Left ventricle myocardium inferior (tissue), 1 donor: ENCODE data around the gene C4orf46. TPM values are rescaled to one million over a fixed set of nuclear protein-coding genes. Genes with fewer than 3 reads are reported as not detected.
A peak's percentile ranks its signal among the peaks of the same experiment; 100 is the strongest.

Experiments used
- DNase-seq: peaks from one replicate; pipeline ENCODE4 v3.0.0-alpha.2; 2020
- H3K27ac ChIP-seq: fragments of 200-600 bp; replicated peaks from 2 replicates; pipeline ENCODE4 v1.8.0; 2021
- H3K27me3 ChIP-seq: fragments of 200-600 bp; 2 replicates; pipeline ENCODE4 v1.8.0; 2021; ENCODE audit warnings: low read depth
- H3K36me3 ChIP-seq: fragments of 200-600 bp; 2 replicates; pipeline ENCODE4 v1.8.0; 2021
- H3K4me1 ChIP-seq: fragments of 200-600 bp; 2 replicates; pipeline ENCODE4 v1.8.0; 2021
- H3K4me3 ChIP-seq: fragments of 200-600 bp; 2 replicates; pipeline ENCODE4 v1.8.0; 2021; ENCODE audit warnings: mild to moderate bottlenecking, moderate library complexity
- H3K9me3 ChIP-seq: fragments of 200-600 bp; replicated peaks from 2 replicates; pipeline ENCODE4 v1.8.0; 2021
- intact Hi-C: fragments of 100-400 bp; cut with micrococcal nuclease; formaldehyde crosslinking; loops from one replicate; pipeline ENCODE4 v1.11.0; 2022
- total RNA-seq: library from RNA; stranded (reverse); fragmentation: NEBNext Ultra II Directional; extraction: Animal tissue kit (Norgen Biotek cat#: 25700); gene quantifications from one replicate; pipeline ENCODE4 v1.2.1, GENCODE V29; 2021
- TF ChIP-seq, protein P1 (sequence below): fragments of 200-600 bp; IDR thresholded peaks from 2 replicates; pipeline ENCODE4 v1.8.0; 2021; ENCODE audit warnings: antibody characterized with exemption, mild to moderate bottlenecking, borderline replicate concordance
- donor health status: DM: no; HTN: yes; CAD: no; lungs with severe emphysema.

Gene C4orf46
- total RNA-seq, 1 donor from 2014 or later = 3.4 TPM

- intact Hi-C loops = no loop called here
- TF ChIP-seq, protein P1, sequence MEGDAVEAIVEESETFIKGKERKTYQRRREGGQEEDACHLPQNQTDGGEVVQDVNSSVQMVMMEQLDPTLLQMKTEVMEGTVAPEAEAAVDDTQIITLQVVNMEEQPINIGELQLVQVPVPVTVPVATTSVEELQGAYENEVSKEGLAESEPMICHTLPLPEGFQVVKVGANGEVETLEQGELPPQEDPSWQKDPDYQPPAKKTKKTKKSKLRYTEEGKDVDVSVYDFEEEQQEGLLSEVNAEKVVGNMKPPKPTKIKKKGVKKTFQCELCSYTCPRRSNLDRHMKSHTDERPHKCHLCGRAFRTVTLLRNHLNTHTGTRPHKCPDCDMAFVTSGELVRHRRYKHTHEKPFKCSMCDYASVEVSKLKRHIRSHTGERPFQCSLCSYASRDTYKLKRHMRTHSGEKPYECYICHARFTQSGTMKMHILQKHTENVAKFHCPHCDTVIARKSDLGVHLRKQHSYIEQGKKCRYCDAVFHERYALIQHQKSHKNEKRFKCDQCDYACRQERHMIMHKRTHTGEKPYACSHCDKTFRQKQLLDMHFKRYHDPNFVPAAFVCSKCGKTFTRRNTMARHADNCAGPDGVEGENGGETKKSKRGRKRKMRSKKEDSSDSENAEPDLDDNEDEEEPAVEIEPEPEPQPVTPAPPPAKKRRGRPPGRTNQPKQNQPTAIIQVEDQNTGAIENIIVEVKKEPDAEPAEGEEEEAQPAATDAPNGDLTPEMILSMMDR = no peak
- Histone ChIP-seq H3K27ac (no peak overlapping the region), H3K4me3 (no peak overlapping the region), H3K9me3 (no peaks in the 10 kb centered on the region), H3K4me1 (no peaks in the 10 kb centered on the region), H3K27me3 (no peaks in the 10 kb centered on the region), H3K36me3 (peaks cover 78% of the 10 kb centered on the region)
- DNase-seq = no peak
These were observed 17.1 kb upstream of the C4orf46 start for GRCh38 chr4:158688813-158689212.

DNA sequence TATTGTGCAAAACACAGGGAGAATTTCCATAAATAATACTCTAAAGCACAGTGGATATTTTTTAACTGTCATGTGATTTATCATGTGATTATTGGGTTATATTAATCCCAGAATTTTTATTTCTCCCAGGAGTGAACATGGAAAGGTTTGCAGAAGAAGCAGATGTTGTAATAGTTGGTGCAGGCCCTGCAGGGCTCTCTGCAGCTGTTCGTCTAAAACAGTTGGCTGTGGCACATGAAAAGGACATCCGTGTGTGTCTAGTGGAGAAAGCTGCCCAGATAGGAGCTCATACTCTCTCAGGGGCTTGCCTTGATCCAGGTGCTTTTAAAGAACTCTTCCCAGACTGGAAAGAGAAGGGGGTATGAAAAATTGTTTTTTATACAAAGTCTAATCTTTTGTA lies 10.4 kb upstream of the C4orf46 start:
- Histone ChIP-seq H3K36me3 (peaks cover 59% of the 10 kb centered on the region), H3K27ac (no peak overlapping the region), H3K9me3 (no peaks in the 10 kb centered on the region), H3K4me1 (peaks cover 22% of the 10 kb centered on the region), H3K4me3 (no peak overlapping the region), H3K27me3 (no peaks in the 10 kb centered on the region)
- DNase-seq = no peak
- intact Hi-C loops = no loop called here
- TF ChIP-seq, protein P1 = no peak

DNA sequence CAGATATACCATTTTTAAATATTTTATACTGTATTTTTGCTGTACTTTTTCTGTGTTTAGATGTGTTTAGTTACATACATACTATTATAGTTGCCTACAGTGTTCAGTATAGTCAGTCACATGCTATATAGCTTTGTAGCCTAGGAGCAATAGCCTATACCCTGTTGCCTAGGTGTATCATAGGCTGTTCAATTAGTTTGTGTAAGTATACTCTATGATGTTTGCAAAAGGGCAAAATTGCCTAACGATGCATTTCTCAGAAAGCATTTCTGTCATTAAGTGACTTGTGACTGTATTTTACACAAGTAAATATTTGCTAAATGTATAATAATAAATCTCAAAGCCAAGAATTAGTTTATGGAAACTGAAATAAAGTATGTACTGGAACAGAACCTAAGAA lies 9.9 kb upstream of the C4orf46 start:
- no peak overlapping the region for H3K27ac ChIP-seq
- intact Hi-C loops = no loop called here
- H3K4me3 ChIP-seq = no peak overlapping the region
- H3K27me3 ChIP-seq = no peaks in the 10 kb centered on the region
- TF ChIP-seq, protein P1 = no peak
- peaks cover 22% of the 10 kb centered on the region for H3K4me1 ChIP-seq
- H3K9me3 ChIP-seq = no peaks in the 10 kb centered on the region
- no peak for DNase-seq
- peaks cover 54% of the 10 kb centered on the region for H3K36me3 ChIP-seq

DNA sequence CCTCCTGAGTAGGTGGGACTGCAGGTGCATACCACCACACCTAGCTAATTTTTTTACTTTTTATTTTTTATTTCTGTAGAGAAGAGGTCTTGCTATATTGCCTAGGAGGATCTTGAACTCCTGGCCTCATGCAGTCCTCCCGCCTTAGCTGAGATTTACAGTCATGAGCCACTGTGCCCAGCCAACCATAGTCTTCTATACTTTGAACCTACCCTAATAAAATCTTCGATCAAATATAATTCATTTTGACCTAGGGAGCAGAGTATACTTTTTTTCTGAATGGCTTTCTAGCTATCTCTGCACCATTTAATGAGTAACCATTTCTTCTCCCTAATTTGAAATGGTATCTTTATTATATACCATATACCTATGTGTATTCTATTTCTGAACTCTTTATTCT lies 7.1 kb upstream of the C4orf46 start:
- intact Hi-C loops = no loop called here
- Histone ChIP-seq H3K9me3 (no peaks in the 10 kb centered on the region), H3K27me3 (no peaks in the 10 kb centered on the region), H3K36me3 (peaks cover 30% of the 10 kb centered on the region), H3K4me3 (no peak overlapping the region), H3K4me1 (peaks cover 48% of the 10 kb centered on the region), H3K27ac (no peak overlapping the region)
- no peak for DNase-seq
- TF ChIP-seq, protein P1 = no peak

DNA sequence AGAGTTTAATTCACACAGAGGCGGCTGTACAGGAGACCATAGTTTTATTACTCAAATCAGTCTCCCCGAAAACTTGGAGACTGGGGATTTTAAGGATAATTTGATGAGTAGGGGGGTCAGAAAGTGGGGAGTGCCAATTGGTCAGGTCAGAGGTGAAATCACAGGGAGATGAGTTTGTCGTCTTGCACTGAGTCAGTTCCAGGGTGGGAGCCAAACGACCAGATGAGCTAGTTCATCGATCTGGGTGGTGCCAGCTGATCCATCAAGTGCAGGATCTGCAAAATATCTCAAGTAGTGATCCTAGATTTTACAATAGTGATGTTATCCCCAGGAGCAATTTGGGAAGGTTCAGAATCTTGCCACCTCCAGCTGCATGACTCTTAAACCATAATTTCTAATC lies 4.4 kb upstream of the C4orf46 start:
- peaks cover 7% of the 10 kb centered on the region for H3K36me3 ChIP-seq
- intact Hi-C loops = no loop called here
- peaks cover 60% of the 10 kb centered on the region for H3K4me1 ChIP-seq
- H3K9me3 ChIP-seq = no peaks in the 10 kb centered on the region
- TF ChIP-seq, protein P1 = no peak
- no peak for DNase-seq
- no peaks in the 10 kb centered on the region for H3K27me3 ChIP-seq
- no peak overlapping the region for H3K4me3 ChIP-seq
- no peak overlapping the region for H3K27ac ChIP-seq

- no peaks in the 10 kb centered on the region for H3K27me3 ChIP-seq
- peak overlapping the region; percentile 91 for H3K4me3 ChIP-seq
- peak overlapping the region; percentile 99 for H3K27ac ChIP-seq
- DNase-seq = no peak
- TF ChIP-seq, protein P1 = no peak
- H3K36me3 ChIP-seq = no peaks in the 10 kb centered on the region
- intact Hi-C loops = no loop called here
- H3K9me3 ChIP-seq = no peaks in the 10 kb centered on the region
- H3K4me1 ChIP-seq = peaks cover 77% of the 10 kb centered on the region
These were observed 1.9 kb upstream of the C4orf46 start for GRCh38 chr4:158673633-158674032.
